DMS53 (cell line): ENCODE measurements around the gene TRAPPC10.
"Not testable (repeated sequence)": the region's sequence is repeated elsewhere in the genome, so short reads cannot be mapped to it uniquely, and the experiment has no call there.

Experiments
- DNase-seq: peaks from one replicate; lab custom pipeline; 2025; lab: John Stamatoyannopoulos, UW

TRAPPC10 gene

GRCh38 chr21:44145616-44146015 is 133.5 kb downstream of the TRAPPC10 start:
- not testable (repeated sequence) for DNase-seq

GRCh38 chr21:44147108-44147507 is 135.0 kb downstream of the TRAPPC10 start:
- not testable (repeated sequence) for DNase-seq

DNA sequence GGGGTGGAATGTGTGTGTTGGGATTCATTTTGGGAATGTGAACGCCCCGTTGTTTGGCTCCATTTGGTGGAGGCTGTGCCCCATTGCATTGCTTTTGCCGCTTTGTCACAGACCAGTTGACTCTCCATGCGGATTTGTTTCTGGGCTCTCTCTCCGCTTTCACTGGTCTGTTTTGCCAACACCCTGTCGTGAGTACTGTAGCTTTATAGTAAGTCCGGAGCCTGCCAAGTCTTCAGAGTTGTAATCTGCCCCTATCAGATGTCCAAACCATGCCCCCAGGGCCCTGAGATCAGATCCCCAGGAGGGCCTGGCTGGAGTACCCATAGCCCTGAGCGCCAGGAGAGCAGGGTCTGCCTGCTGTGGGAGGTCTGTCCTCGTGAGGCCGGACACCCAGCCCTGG is 138.1 kb downstream of the TRAPPC10 start:
- not testable (repeated sequence) for DNase-seq

DNA sequence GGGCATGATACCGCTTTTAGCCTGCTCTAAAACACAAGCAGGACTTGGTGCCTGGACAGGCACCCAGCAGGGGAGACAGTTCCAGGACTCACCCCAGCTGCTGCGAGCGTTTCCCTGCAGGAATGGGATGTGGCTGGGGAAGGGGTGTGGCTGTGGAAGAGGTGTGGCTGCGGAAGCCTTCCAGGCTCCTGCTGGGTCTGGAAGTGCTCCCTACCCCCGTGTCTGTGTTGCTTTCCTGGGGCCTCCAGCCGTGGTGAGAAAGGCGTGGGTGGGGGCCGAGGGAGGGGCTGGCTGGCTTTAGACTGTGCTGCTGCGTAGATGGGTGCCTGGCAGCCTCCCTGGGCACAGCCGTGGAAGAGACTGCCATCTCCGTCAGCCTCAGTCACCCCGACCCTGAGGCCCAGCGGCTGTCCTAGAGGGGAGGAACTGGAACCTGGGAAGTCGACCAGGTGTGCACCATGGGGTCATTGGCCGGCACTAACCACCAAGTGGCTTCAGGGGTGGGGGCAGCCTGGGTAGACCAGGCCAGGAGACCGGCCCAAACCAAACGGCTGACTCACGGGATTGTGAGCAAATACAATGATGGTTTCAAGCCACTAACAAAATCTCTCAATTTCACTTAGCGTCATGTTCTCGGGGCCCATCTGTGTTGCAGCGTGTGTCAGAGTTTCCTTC is 141.2 kb downstream of the TRAPPC10 start:
- not testable (repeated sequence) for DNase-seq

DNA sequence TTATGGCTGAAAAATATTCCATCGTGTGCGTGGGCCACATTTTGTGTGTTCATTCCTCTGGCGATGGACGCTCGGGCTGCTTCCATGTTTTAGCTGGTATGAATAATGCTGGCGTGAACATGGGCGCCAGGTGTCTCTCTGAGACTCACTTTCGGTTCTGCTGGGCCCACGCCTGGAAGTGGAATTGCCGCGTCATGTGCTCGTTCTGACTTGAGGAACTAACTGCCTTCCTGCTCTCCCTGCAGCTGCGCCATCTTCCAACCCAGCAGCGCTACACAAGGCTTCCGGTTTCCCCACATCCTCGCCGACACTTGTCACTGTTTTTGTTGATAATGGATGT is 141.8 kb downstream of the TRAPPC10 start:
- DNase-seq: not testable (repeated sequence)

DNA sequence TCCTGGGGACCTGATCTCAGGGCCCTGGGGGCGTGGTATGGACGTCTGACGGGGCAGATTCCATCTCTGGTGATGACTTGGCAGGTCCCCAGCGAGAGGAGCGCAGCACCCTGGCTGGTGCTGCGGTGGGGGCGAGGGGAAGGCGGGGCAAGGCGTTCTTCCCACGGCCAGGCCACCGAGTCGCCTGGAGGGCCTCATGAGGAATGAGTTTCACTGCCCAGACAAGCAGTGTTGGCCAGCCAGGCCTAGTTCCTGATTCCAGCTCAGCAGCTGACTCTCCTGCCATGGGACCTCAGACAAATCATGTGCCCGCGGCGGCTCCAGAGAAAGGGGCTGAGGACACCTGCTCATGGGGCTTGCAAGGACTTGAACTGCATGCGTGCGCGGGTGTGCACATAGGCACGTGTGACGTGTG is 142.7 kb downstream of the TRAPPC10 start:
- DNase-seq: not testable (repeated sequence)

DNA sequence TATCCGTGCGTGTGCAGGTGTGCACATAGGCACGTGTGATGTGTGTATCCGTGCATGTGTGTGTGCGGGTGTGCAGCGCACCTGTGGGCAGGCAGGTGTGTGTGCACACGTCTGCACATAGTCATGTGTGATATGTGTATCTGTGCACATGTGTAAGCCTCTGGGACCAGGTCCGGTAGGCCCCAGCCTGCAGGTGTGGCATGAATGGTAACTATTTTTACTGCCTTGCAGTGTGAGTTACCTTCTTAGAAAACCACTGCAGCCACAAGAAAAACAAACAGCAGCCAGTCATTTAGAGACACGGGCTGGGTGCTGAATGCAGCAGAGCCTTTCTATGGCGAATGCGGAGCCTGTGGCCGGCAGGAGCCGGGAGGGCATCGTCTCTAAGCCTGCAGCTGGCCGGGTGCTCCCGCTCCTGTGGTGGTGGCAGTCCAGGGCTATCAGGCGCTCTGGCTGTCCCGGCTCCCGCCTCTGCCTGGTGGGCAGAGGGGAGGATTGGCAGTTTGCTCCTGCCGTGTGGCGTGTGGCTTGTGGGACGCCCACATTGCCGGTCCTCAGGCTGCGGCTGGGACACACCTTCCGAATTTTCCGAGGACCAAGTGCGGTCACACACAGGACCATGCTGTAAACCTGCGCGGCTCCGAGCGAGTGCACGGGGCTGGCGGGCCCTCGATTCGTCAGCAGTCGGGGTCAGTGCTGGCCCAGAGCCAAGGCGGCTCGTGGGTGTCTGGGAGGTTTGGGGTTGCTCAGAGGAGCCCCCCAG is 143.3 kb downstream of the TRAPPC10 start:
- not testable (repeated sequence) for DNase-seq

- DNase-seq: not testable (repeated sequence)
Measured at GRCh38 chr21:44155994-44156380, 143.9 kb downstream of the TRAPPC10 start.
